ENCODE measurements around the gene RCN2. TPM values are rescaled to one million over a fixed set of nuclear protein-coding genes. Genes with fewer than 3 reads are reported as not detected.

Gene RCN2
- total RNA-seq, 1 donor from 2014 or later = 65.5 TPM

- peaks cover 7 to 38% of the 10 kb centered on the region in 2 donors for H3K36me3 ChIP-seq
- intact Hi-C loops (cut with DNase I) = loop anchor here (2.0 to 10.0 kb wide), 3 partner anchors 83 to 603 kb away; partner anchors contain the start of genes HMG20A and PEAK1
Measured at GRCh38 chr15:76939715-76940114, 8.2 kb downstream of the RCN2 start.

DNA sequence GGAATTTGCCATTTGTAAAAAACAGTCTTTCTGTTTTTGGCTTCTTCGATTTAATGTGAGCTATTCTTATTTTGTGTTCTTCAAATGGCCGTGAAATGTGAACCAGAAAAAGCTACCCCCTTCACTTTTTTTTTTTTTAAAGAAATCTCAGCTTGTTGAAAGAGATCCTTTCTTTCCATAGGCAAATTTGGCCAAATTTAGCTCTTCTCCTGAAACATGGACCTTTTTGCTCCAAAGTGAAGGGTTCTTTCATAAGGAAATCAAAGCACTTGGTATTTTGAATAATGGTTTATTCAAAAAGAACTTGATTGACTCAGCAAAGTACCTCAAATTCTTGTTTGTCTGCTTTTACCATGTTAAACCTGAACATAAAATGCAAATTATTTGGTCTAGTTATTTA, 10.1 kb downstream of the RCN2 start:
- intact Hi-C loops (cut with DNase I) = loop anchor here (2.0 to 5.0 kb wide), 2 partner anchors 81 to 601 kb away; no protein-coding TSS in a partner anchor

More at GRCh38 chr15:76939715-76940114, 8.2 kb downstream of the RCN2 start:
- Histone ChIP-seq H3K4me1 (peaks cover 0 to 5% of the 10 kb centered on the region in 2 donors), H3K27me3 (no peaks in the 10 kb centered on the region), H3K9me3 (no peaks in the 10 kb centered on the region), H3K27ac (no peak overlapping the region), H3K4me3 (no peak overlapping the region)
- no peak for TF ChIP-seq CTCF (IDR thresholded peaks at IDR 0.05)
- no peak for DNase-seq (ENCODE audit: low spot score in 2 of 2)

DNA sequence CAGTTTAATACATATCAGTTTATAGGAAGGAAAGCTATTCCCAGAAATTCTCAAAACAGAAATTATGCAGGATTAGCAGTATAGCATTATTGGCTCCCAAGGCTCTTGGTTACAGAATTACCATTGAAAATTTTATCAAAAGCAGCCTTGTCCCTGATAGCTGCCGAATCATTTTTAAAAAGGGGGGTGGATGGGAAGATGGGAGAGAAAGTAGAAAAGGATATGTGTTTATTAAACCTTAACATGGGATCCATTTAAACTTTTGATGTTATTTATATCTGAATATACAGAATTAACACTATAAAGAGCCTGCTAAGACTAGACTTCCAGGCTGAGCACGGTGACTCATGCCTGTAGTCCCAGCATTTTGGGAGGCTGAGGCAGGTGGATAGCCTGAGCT, 10.8 kb downstream of the RCN2 start:
- H3K4me3 ChIP-seq = no peak overlapping the region
- no peak for DNase-seq (ENCODE audit: low spot score in 2 of 2)
- peaks cover 0 to 5% of the 10 kb centered on the region in 2 donors for H3K4me1 ChIP-seq
- H3K9me3 ChIP-seq = no peaks in the 10 kb centered on the region
- intact Hi-C loops (cut with DNase I) = loop anchor here (5.0 kb wide), 1 partner anchor 80 kb away; no protein-coding TSS in a partner anchor
- no peak for TF ChIP-seq CTCF (IDR thresholded peaks at IDR 0.05)
- H3K36me3 ChIP-seq = peaks cover 4 to 29% of the 10 kb centered on the region in 2 donors
- no peaks in the 10 kb centered on the region for H3K27me3 ChIP-seq
- no peak overlapping the region for H3K27ac ChIP-seq

More for the DNA sequence above, 10.1 kb downstream of the RCN2 start:
- no peak for TF ChIP-seq CTCF (IDR thresholded peaks at IDR 0.05)
- H3K36me3 ChIP-seq = peaks cover 4 to 34% of the 10 kb centered on the region in 2 donors
- no peaks in the 10 kb centered on the region for H3K27me3 ChIP-seq
- peaks cover 0 to 5% of the 10 kb centered on the region in 2 donors for H3K4me1 ChIP-seq
- peak overlapping the region in 1 of 2 donors; percentile 13 for H3K27ac ChIP-seq
- H3K4me3 ChIP-seq = no peak overlapping the region
- H3K9me3 ChIP-seq = no peaks in the 10 kb centered on the region
- no peak for DNase-seq (ENCODE audit: low spot score in 2 of 2)

DNA sequence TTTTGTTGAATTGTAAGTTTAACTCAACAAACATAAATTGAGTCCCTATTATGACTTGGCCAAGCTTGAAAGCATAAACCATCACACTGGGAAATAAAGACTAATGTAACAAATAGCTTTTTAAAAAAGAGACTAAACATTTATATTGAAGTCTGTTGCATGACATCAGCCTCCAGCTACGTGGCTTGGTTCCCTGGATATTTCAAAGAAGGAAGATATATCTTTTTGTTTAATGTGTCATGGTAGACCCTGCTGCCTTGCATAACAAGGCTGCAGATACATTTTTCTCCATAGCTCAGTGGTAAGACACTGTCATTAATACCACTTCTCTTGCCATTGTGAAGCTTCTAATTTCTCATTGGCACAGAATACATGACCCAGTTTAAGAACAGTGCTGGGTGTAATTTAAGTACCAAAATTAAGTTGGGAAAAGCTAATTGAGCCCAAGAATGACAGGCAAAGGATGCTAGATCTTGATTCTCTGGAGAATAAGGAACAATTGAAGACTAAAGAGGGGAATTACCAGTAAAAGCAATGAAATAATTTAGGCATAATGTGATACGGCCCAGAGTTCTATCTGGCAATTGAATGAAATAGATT, 14.0 kb downstream of the RCN2 start:
- no peak overlapping the region for H3K27ac ChIP-seq
- TF ChIP-seq CTCF (IDR thresholded peaks at IDR 0.05) = no peak
- H3K4me1 ChIP-seq = peaks cover 0 to 5% of the 10 kb centered on the region in 2 donors
- H3K9me3 ChIP-seq = no peaks in the 10 kb centered on the region
- DNase-seq (ENCODE audit: low spot score in 2 of 2) = no peak
- H3K27me3 ChIP-seq = no peaks in the 10 kb centered on the region
- H3K36me3 ChIP-seq = peaks cover 9 to 38% of the 10 kb centered on the region in 2 donors
- intact Hi-C loops (cut with DNase I) = no loop called here
- H3K4me3 ChIP-seq = no peak overlapping the region

DNA sequence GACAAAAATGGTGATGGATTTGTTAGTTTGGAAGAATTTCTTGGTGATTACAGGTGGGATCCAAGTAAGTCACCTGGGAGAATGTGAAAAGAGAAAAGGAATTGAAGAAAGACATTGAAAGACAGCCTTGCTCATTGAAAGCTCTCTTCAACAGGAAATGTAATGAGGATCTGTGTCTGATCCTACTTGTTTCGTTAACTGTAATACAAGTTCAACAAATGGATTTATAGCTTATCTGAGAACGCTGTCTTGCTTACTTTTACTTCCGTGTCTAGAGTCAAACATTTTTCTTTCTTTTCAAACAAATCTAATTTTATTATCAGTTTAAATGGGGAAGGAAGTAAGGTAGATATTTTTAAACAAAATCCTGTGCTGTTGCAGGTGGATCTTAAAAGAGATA, 15.9 kb downstream of the RCN2 start:
- Histone ChIP-seq H3K4me3 (no peak overlapping the region), H3K9me3 (no peaks in the 10 kb centered on the region), H3K27me3 (no peaks in the 10 kb centered on the region), H3K36me3 (peaks cover 12 to 38% of the 10 kb centered on the region in 2 donors), H3K27ac (no peak overlapping the region), H3K4me1 (no peaks in the 10 kb centered on the region)
- intact Hi-C loops (cut with DNase I) = no loop called here
- no peak for TF ChIP-seq CTCF (IDR thresholded peaks at IDR 0.05)
- no peak for DNase-seq (ENCODE audit: low spot score in 2 of 2)

Data from ascending aorta (tissue), 2 donors.